HepG2 (cell line): ENCODE measurements around the gene MT1F. TPM values are rescaled to one million over a fixed set of nuclear protein-coding genes. Genes with fewer than 3 reads are reported as not detected.

Source experiments
- AGO2 ChIP-seq: fragments of 200-400 bp; formaldehyde crosslinking; optimal IDR thresholded peaks from 2 replicates; pipeline ENCODE3; 2017; ENCODE audit warnings: mild to moderate bottlenecking, low read depth, low read length, moderate library complexity
- CCAR2 ChIP-seq: fragments of 200-400 bp; formaldehyde crosslinking; optimal IDR thresholded peaks from 2 replicates; pipeline ENCODE3; 2018; ENCODE audit warnings: low read depth, mild to moderate bottlenecking, low read length, moderate library complexity
- CTCF ChIP-seq: sonication (generic); formaldehyde crosslinking; IDR thresholded peaks from 2 replicates; pipeline ENCODE4 v1.5.0; 2020; ENCODE audit warnings: mild to moderate bottlenecking, missing genetic modification reagents, moderate library complexity
- FOXA1 ChIP-seq, 2 experiments: fragments of 450-650 bp in 1 of 2; sonication (generic) in 1 of 2; formaldehyde crosslinking in 1 of 2; IDR thresholded peaks; 2 replicates each; pipeline versions ENCODE4 v1.4.0 to v1.6.1; 2016 to 2020; ENCODE audit warnings: missing genetic modification reagents in 1 of 2
- GABPA ChIP-seq, 2 experiments: IDR thresholded peaks; 2 replicates each; pipeline ENCODE4 v1.6.1; 2011 to 2016; ENCODE audit warnings: low read depth in 2 of 2, low read length in 1 of 2, missing biosample characterization in 1 of 2, missing genetic modification characterization in 1 of 2
- JDP2 ChIP-seq: sonication (generic); formaldehyde crosslinking; IDR thresholded peaks from 2 replicates; pipeline ENCODE4 v1.8.1; 2022; ENCODE audit warnings: missing genetic modification reagents, borderline replicate concordance
- MEIS2 ChIP-seq: sonication (generic); formaldehyde crosslinking; IDR thresholded peaks from 2 replicates; pipeline ENCODE4 v1.9.0; 2021; ENCODE audit warnings: mild to moderate bottlenecking, missing genetic modification reagents
- MYC ChIP-seq: sonication (generic); formaldehyde crosslinking; IDR thresholded peaks from 2 replicates; pipeline ENCODE4 v1.9.0; 2021; ENCODE audit warnings: missing genetic modification reagents, borderline replicate concordance
- NFIC ChIP-seq: IDR thresholded peaks from 2 replicates; pipeline ENCODE4 v1.6.1; 2012; ENCODE audit warnings: mild to moderate bottlenecking, low read length, inconsistent platforms
- NR2C2 ChIP-seq: sonication (generic); formaldehyde crosslinking; IDR thresholded peaks from 2 replicates; pipeline ENCODE4 v1.4.0; 2020; ENCODE audit warnings: missing genetic modification reagents, mild to moderate bottlenecking, moderate library complexity, borderline replicate concordance
- SIX1 ChIP-seq: sonication (generic); formaldehyde crosslinking; IDR thresholded peaks from 2 replicates; pipeline ENCODE4 v1.4.0; 2020; ENCODE audit warnings: missing genetic modification reagents, borderline replicate concordance
- TBX3 ChIP-seq: fragments of 450-650 bp; IDR thresholded peaks from 2 replicates; pipeline ENCODE4 v1.6.1; 2017; ENCODE audit warnings: antibody characterized with exemption, mild to moderate bottlenecking, inconsistent platforms, borderline replicate concordance
- ZBTB43 ChIP-seq: sonication (generic); formaldehyde crosslinking; conservative IDR thresholded peaks from 2 replicates; pipeline ENCODE4 v1.4.0; 2020; ENCODE audit warnings: missing genetic modification reagents
- ZBTB46 ChIP-seq: sonication (generic); formaldehyde crosslinking; IDR thresholded peaks from 2 replicates; pipeline ENCODE4 v1.4.0; 2020; ENCODE audit warnings: mild to moderate bottlenecking, missing genetic modification reagents, borderline replicate concordance
- ZKSCAN5 ChIP-seq: sonication (generic); formaldehyde crosslinking; IDR thresholded peaks from 2 replicates; pipeline ENCODE4 v1.5.1; 2020; ENCODE audit warnings: mild to moderate bottlenecking, missing genetic modification reagents
- ZNF143 ChIP-seq: sonication (generic); formaldehyde crosslinking; IDR thresholded peaks from 2 replicates; pipeline ENCODE4 v1.4.0; 2020; ENCODE audit warnings: missing genetic modification reagents
- ZNF160 ChIP-seq: sonication (generic); formaldehyde crosslinking; IDR thresholded peaks from 2 replicates; pipeline ENCODE4 v1.8.0; 2022; ENCODE audit warnings: mild to moderate bottlenecking, inconsistent platforms, missing genetic modification reagents
- ZNF205 ChIP-seq: IDR thresholded peaks from 2 replicates; pipeline ENCODE4 v1.6.1; 2018; ENCODE audit warnings: missing biosample characterization, missing genetic modification reagents
- ZNF567 ChIP-seq: sonication (generic); formaldehyde crosslinking; IDR thresholded peaks from 2 replicates; pipeline ENCODE4 v1.8.1; 2023; ENCODE audit warnings: mild to moderate bottlenecking, missing genetic modification reagents, borderline replicate concordance
- ZNF577 ChIP-seq: sonication (generic); formaldehyde crosslinking; IDR thresholded peaks from 2 replicates; pipeline ENCODE4 v1.4.0; 2020; ENCODE audit warnings: mild to moderate bottlenecking, low read depth, missing genetic modification reagents, borderline replicate concordance
- ZNF777 ChIP-seq: sonication (generic); formaldehyde crosslinking; IDR thresholded peaks from 2 replicates; pipeline ENCODE4 v1.4.0; 2020; ENCODE audit warnings: missing genetic modification reagents
- ZSCAN21 ChIP-seq: sonication (generic); formaldehyde crosslinking; IDR thresholded peaks from 2 replicates; pipeline ENCODE4 v1.8.0; 2022; ENCODE audit warnings: mild to moderate bottlenecking, missing genetic modification reagents, moderate library complexity, borderline replicate concordance
- polyA plus RNA-seq, 8 experiments: library from polyadenylated mRNA; depleted of rRNA in 3 of 8; stranded (reverse) in 7 of 8; unstranded in 1 of 8; fragments of >200 nt; fragmentation: Illumina TruSeq in 4 of 8; extraction: Trizol in 4 of 8; gene quantifications; 2 replicates each; pipeline versions ENCODE4 v1.2.1 to v1.2.3, GENCODE V29; 2011 to 2016; ENCODE audit warnings: low read depth in 4 of 8, missing spikeins in 1 of 8, mixed read lengths in 1 of 8; ENCODE audit not compliant: insufficient read depth in 1 of 8
- total RNA-seq, 5 experiments: library from RNA; depleted of rRNA; stranded (reverse); fragments of >200 nt; fragmentation: Illumina TruSeq; extraction: Trizol; gene quantifications; 2 replicates each; pipeline ENCODE4 v1.2.3, GENCODE V29; 2016; ENCODE audit warnings: low read depth in 1 of 5
- TF ChIP-seq, protein P1 (sequence below): sonication (generic); formaldehyde crosslinking; IDR thresholded peaks from 2 replicates; pipeline ENCODE4 v1.4.0; 2020; ENCODE audit warnings: missing genetic modification reagents

MT1F gene
- total and polyA plus RNA-seq, 2 of the 13 experiments (the other 11 are each of a cell fraction or from before 2014, with no cell fraction given) = 1.9 to 169 TPM

GRCh38 chr16:56637814-56638750 lies 19.7 kb upstream of the MT1F start, which contains the start of gene MT1A (continued):
- TF ChIP-seq CTCF (CRISPR knock-in tag) = no peak
- no peak for TF ChIP-seq ZKSCAN5
- no peak for TF ChIP-seq FOXA1 (IDR thresholded peaks at IDR 0.05)
- no peak for TF ChIP-seq FOXA1 (CRISPR knock-in tag; IDR thresholded peaks at IDR 0.05)
- no peak for TF ChIP-seq CCAR2
- TF ChIP-seq AGO2 = no peak
- no peak for TF ChIP-seq JDP2 (CRISPR knock-in tag)
- TF ChIP-seq ZNF567 (CRISPR knock-in tag) = no peak
- no peak for TF ChIP-seq GABPA (IDR thresholded peaks at IDR 0.05; ENCODE audit: low read depth, low read length)
- TF ChIP-seq GABPA (CRISPR knock-in tag; IDR thresholded peaks at IDR 0.05; ENCODE audit: low read depth) = no peak
- TF ChIP-seq, protein P1, sequence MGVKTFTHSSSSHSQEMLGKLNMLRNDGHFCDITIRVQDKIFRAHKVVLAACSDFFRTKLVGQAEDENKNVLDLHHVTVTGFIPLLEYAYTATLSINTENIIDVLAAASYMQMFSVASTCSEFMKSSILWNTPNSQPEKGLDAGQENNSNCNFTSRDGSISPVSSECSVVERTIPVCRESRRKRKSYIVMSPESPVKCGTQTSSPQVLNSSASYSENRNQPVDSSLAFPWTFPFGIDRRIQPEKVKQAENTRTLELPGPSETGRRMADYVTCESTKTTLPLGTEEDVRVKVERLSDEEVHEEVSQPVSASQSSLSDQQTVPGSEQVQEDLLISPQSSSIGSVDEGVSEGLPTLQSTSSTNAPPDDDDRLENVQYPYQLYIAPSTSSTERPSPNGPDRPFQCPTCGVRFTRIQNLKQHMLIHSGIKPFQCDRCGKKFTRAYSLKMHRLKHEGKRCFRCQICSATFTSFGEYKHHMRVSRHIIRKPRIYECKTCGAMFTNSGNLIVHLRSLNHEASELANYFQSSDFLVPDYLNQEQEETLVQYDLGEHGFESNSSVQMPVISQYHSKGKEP (CRISPR knock-in tag) = no peak
- TF ChIP-seq ZNF777 = no peak
- TF ChIP-seq NFIC = no peak
- no peak for TF ChIP-seq ZBTB46 (CRISPR knock-in tag)
- no peak for TF ChIP-seq ZSCAN21 (CRISPR knock-in tag)
- no peak for TF ChIP-seq ZNF577
- TF ChIP-seq ZNF205 (CRISPR knock-in tag) = no peak
- TF ChIP-seq MYC (CRISPR knock-in tag) = no peak; the same call in 1 of the 2 replicates
- TF ChIP-seq ZNF160 (CRISPR knock-in tag) = no peak
- TF ChIP-seq NR2C2 = no peak
- TF ChIP-seq MEIS2 (CRISPR knock-in tag) = no peak
- 0 out of 2 replicates have a peak, but pooled peaks have one; percentile 21 for TF ChIP-seq ZBTB43 (CRISPR knock-in tag)
- TF ChIP-seq SIX1 = no peak
- no peak for TF ChIP-seq TBX3
- TF ChIP-seq ZNF143 = no peak
